Left ventricle myocardium inferior (tissue), 1 donor: ENCODE data around the gene VSX1. TPM values are rescaled to one million over a fixed set of nuclear protein-coding genes. Genes with fewer than 3 reads are reported as not detected.

Source experiments
- DNase-seq: peaks from one replicate; pipeline ENCODE4 v3.0.0-alpha.2; 2020
- H3K27ac ChIP-seq: fragments of 200-600 bp; replicated peaks from 2 replicates; pipeline ENCODE4 v1.8.0; 2021
- H3K27me3 ChIP-seq: fragments of 200-600 bp; 2 replicates; pipeline ENCODE4 v1.8.0; 2021; ENCODE audit warnings: low read depth
- H3K36me3 ChIP-seq: fragments of 200-600 bp; 2 replicates; pipeline ENCODE4 v1.8.0; 2021
- H3K4me1 ChIP-seq: fragments of 200-600 bp; 2 replicates; pipeline ENCODE4 v1.8.0; 2021
- H3K4me3 ChIP-seq: fragments of 200-600 bp; 2 replicates; pipeline ENCODE4 v1.8.0; 2021; ENCODE audit warnings: mild to moderate bottlenecking, moderate library complexity
- H3K9me3 ChIP-seq: fragments of 200-600 bp; replicated peaks from 2 replicates; pipeline ENCODE4 v1.8.0; 2021
- CTCF ChIP-seq: fragments of 200-600 bp; IDR thresholded peaks from 2 replicates; pipeline ENCODE4 v1.8.0; 2021; ENCODE audit warnings: antibody characterized with exemption, mild to moderate bottlenecking, borderline replicate concordance
- intact Hi-C: fragments of 100-400 bp; cut with micrococcal nuclease; formaldehyde crosslinking; loops from one replicate; pipeline ENCODE4 v1.11.0; 2022
- total RNA-seq: library from RNA; stranded (reverse); fragmentation: NEBNext Ultra II Directional; extraction: Animal tissue kit (Norgen Biotek cat#: 25700); gene quantifications from one replicate; pipeline ENCODE4 v1.2.1, GENCODE V29; 2021
- donor health status: DM: no; HTN: yes; CAD: no; lungs with severe emphysema.

Gene VSX1
- total RNA-seq, 1 donor from 2014 or later: 0.33 TPM

GRCh38 chr20:25040438-25040831 lies 41.5 kb downstream of the VSX1 start:
- Histone ChIP-seq H3K27me3 (no peaks in the 10 kb centered on the region), H3K4me1 (peaks cover 100% of the 10 kb centered on the region), H3K9me3 (no peaks in the 10 kb centered on the region), H3K4me3 (peak overlapping the region; percentile 24), H3K36me3 (no peaks in the 10 kb centered on the region), H3K27ac (peak overlapping the region; percentile 98)
- TF ChIP-seq CTCF: no peak
- no peak for DNase-seq
- intact Hi-C loops: no loop called here

GRCh38 chr20:25039697-25040437 lies 42.1 kb downstream of the VSX1 start:
- peak overlapping the region; percentile 24 for H3K4me3 ChIP-seq
- peaks cover 100% of the 10 kb centered on the region for H3K4me1 ChIP-seq
- H3K27ac ChIP-seq: peak overlapping the region; percentile 98
- TF ChIP-seq CTCF: no peak
- H3K9me3 ChIP-seq: no peaks in the 10 kb centered on the region
- DNase-seq: peak; percentile 88
- H3K27me3 ChIP-seq: no peaks in the 10 kb centered on the region
- H3K36me3 ChIP-seq: no peaks in the 10 kb centered on the region
- intact Hi-C loops: no loop called here

- intact Hi-C loops: no loop called here
- Histone ChIP-seq H3K27ac (peak overlapping the region; percentile 98), H3K4me1 (peaks cover 100% of the 10 kb centered on the region), H3K27me3 (no peaks in the 10 kb centered on the region), H3K9me3 (no peaks in the 10 kb centered on the region), H3K36me3 (no peaks in the 10 kb centered on the region), H3K4me3 (no peak overlapping the region)
- DNase-seq: no peak
- TF ChIP-seq CTCF: no peak
These were observed 43.3 kb downstream of the VSX1 start for GRCh38 chr20:25038591-25039015.

- intact Hi-C loops: no loop called here
- TF ChIP-seq CTCF: no peak
- peak overlapping the region; percentile 98 for H3K27ac ChIP-seq
- H3K4me1 ChIP-seq: peaks cover 100% of the 10 kb centered on the region
- no peak overlapping the region for H3K4me3 ChIP-seq
- H3K27me3 ChIP-seq: no peaks in the 10 kb centered on the region
- no peak for DNase-seq
- no peaks in the 10 kb centered on the region for H3K9me3 ChIP-seq
- H3K36me3 ChIP-seq: no peaks in the 10 kb centered on the region
These were observed 43.9 kb downstream of the VSX1 start for GRCh38 chr20:25038103-25038410.

GRCh38 chr20:25037288-25038102 lies 44.4 kb downstream of the VSX1 start:
- no peaks in the 10 kb centered on the region for H3K9me3 ChIP-seq
- DNase-seq: no peak
- no peak for TF ChIP-seq CTCF
- H3K27ac ChIP-seq: peak overlapping the region; percentile 98
- H3K36me3 ChIP-seq: no peaks in the 10 kb centered on the region
- no peaks in the 10 kb centered on the region for H3K27me3 ChIP-seq
- H3K4me1 ChIP-seq: peaks cover 100% of the 10 kb centered on the region
- intact Hi-C loops: no loop called here
- no peak overlapping the region for H3K4me3 ChIP-seq
